GM21786 (cell line): ENCODE results near the gene NFKB2.

ENCODE experiments used
- ATAC-seq: cut with Tn5 transposase; IDR thresholded peaks from one replicate; pipeline ENCODE4 v1.9.1; 2021; ENCODE audit not compliant: unreplicated experiment

The NFKB2 gene

DNA sequence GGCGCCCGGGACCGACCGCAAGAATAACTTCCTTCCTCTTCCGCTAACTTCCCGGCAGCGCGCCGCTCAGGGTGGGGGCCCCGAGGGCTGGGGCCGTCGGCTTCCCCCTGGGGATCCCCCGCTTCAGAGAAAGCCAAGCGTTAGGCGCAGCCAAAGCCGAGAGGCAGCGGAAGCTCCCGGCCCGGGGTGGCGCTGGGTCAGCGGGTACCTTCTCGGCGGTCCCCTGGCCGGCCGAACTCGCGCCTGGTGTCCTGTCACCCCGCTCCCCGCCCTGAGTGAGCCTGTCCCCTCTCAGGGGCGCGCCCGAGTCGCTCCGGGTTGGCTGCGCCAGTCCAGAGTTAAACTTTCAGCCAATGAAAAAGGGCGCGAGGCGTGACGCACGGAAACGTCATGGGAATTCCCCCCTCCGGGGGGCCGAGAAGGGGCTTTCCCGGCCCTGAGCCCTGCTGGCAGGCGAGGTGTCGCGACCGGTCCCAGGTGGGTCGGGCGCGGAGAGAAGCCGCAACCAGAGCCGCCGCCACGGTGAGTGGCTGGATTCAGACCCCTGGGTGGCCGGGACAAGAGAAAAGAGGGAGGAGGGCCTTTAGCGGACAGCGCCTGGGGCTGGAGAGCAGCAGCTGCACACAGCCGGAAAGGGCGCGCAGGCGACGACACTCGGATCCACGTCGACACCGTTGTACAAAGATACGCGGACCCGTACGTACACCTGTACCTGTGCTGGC is 1.3 kb upstream of the NFKB2 start:
- ATAC-seq: peak; percentile 81

DNA sequence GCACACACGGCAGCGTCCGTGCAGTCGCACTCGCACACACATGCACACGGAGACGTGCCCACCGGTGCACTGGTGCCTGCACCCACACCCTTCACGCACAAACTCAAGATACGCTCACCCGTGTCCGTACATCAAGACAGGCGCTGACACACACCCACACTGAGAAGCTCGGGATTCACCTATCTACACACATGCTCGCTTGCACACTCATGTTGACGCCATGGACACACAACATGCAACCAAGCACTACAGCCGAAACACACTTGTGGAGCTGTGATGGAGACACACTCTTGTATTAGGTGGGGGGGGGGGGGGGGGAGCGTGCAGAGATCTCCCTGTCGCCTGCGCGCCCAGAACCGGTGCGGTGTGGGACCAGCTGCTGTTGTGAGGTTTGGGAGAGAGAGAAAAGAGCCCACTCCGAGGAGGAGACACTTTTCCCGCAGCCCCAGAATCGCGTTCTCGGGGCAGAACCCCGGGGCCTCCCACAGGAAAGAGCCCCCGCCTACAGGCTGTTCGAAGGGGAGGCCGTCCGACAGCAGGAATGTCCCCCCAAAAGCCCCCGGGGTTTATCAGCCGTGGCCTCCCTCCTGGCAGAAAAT is 605 bp upstream of the NFKB2 start:
- no peak for ATAC-seq

DNA sequence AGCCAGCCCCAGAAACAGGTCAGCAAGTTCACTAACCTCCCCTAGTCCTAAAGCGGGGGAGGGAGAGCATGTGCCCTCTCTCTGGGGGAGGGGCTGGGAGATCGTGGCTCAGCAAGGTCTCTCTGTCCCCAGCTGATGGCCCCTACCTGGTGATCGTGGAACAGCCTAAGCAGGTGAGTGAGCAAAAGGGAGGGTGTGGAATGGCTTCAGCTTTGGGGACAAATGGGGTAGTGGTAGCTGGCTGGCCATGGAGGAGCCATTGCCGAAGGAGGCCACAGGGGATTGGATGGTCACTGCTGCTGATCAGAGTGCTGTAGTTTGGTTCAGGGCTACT is 779 bp downstream of the NFKB2 start:
- no peak for ATAC-seq

DNA sequence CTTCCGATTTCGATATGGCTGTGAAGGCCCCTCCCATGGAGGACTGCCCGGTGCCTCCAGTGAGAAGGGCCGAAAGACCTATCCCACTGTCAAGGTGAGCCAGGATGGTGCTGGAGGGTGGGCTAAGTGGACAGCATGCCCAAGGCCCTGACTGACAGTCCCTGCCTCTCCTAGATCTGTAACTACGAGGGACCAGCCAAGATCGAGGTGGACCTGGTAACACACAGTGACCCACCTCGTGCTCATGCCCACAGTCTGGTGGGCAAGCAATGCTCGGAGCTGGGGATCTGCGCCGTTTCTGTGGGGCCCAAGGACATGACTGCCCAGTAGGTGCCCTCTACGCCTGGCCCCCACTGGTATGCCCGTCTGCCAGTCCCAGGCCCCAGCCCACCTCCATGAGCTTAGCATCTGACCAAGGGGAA is 1.2 kb downstream of the NFKB2 start:
- no peak for ATAC-seq

DNA sequence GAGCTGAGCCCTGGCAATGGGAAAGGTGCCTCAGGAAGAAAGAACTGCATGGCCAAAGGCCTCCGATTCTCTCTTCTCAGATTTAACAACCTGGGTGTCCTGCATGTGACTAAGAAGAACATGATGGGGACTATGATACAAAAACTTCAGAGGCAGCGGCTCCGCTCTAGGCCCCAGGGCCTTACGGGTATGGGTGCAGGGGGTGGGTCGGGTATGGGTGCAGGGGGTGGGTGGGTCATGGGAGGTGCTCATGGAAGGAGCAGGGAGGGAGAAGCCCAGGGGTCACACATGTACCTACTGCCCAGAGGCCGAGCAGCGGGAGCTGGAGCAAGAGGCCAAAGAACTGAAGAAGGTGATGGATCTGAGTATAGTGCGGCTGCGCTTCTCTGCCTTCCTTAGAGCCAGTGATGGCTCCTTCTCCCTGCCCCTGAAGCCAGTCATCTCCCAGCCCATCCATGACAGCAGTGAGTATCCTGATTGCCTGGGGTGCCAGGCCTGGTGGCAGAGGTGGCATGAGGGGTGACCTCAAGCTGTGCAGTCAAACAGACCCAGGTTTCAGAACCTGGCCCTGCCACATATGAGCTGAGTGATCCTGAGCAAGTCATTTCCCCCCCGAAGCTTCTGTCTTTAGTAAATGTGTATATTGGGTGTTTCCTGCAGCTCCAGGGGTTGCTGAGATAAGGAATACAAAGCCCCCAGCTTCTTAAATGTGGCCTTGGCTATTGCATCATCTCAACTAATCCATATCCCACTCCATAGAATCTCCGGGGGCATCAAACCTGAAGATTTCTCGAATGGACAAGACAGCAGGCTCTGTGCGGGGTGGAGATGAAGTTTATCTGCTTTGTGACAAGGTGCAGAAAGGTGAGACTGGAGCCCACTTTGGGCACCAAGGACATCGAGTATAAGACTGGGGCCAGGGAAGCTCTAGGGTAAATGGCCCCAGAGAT is 2.0 kb downstream of the NFKB2 start:
- no peak for ATAC-seq

DNA sequence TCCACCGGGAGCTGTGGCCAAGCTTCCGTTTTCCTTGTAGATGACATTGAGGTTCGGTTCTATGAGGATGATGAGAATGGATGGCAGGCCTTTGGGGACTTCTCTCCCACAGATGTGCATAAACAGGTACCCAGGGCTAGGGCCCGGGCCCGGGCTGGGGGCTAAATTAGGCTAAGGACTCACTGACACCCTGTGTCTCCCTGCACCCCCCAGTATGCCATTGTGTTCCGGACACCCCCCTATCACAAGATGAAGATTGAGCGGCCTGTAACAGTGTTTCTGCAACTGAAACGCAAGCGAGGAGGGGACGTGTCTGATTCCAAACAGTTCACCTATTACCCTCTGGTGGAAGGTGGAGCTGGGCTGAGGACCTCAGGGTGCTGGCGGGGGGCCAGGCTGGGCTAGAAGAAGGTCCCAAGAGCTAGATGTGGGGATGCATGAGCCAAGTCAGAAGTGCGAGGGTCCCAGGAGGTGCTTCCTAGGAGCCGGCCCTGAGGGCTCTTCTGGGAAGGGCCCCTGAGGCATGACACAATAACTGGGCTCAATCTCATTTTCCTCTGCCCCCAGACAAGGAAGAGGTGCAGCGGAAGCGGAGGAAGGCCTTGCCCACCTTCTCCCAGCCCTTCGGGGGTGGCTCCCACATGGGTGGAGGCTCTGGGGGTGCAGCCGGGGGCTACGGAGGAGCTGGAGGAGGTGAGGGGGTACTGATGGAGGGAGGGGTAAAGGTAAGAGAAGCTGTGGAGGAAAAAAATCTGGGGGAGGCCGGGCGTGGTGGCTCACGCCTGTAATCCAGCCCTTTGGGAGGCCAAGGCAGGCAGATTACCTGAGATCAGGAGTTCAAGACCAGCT is 2.9 kb downstream of the NFKB2 start:
- no peak for ATAC-seq

DNA sequence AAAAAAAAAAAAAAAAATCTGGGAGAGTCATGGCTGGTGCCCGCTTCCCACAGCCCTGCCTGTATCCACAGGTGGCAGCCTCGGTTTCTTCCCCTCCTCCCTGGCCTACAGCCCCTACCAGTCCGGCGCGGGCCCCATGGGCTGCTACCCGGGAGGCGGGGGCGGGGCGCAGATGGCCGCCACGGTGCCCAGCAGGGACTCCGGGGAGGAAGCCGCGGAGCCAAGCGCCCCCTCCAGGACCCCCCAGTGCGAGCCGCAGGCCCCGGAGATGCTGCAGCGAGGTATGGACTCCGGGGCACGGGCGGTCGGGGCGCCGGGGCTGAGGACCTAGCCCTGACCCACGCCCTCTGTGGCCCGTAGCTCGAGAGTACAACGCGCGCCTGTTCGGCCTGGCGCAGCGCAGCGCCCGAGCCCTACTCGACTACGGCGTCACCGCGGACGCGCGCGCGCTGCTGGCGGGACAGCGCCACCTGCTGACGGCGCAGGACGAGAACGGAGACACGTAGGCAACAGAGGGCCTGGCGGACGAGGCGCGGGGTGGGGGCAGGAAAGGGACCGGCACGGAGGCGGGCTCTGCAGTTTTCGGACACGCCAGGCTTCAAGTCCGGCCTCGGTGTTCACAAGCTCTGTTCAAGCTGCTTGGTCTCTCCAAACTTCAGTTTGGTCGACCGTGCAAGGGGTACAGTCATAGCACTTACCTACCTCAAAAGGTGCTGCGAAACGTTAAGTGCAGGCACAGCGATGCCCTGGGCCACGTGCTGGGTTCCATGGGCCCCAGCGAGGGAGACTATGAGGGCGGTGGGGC is 3.9 kb downstream of the NFKB2 start:
- ATAC-seq: peak; percentile 46

DNA sequence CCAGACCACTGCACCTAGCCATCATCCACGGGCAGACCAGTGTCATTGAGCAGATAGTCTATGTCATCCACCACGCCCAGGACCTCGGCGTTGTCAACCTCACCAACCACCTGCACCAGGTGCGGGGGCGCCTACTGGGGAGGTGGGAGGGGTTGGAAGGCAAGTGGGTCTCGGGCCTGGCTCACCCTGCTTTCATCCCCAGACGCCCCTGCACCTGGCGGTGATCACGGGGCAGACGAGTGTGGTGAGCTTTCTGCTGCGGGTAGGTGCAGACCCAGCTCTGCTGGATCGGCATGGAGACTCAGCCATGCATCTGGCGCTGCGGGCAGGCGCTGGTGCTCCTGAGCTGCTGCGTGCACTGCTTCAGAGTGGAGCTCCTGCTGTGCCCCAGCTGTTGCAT is 4.6 kb downstream of the NFKB2 start:
- no peak for ATAC-seq

DNA sequence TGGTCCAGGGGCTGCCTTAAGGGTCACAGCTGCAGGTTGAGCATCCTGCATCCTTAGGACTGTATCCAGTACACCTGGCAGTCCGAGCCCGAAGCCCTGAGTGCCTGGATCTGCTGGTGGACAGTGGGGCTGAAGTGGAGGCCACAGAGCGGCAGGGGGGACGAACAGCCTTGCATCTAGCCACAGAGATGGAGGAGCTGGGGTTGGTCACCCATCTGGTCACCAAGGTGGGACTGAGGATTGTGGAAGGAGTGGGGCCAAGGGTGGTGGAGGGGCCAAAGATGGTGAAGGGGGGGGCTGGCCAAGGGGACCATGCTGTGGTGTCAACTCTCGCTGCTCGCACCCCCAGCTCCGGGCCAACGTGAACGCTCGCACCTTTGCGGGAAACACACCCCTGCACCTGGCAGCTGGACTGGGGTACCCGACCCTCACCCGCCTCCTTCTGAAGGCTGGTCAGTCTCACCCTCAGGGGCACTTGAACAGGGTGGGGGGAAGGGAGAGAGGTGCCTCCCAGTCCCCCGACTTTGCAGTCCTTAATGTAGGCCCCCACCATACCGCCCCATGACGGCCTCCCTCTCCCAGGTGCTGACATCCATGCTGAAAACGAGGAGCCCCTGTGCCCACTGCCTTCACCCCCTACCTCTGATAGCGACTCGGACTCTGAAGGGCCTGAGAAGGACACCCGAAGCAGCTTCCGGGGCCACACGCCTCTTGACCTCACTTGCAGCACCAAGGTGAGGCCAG is 5.3 kb downstream of the NFKB2 start:
- ATAC-seq: no peak

DNA sequence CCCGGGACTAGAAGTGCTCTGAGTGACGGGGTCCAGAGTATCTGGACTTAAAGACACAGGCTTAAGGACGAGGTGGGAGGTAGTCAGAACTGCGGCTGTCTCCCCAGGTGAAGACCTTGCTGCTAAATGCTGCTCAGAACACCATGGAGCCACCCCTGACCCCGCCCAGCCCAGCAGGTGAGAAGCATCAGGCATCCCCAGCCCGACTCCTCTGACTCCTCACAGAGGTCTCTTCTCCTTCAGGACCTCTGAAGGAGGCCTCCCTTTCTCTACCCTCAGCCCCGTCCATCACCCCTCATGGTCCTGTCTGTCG is 5.8 kb downstream of the NFKB2 start:
- ATAC-seq: no peak

DNA sequence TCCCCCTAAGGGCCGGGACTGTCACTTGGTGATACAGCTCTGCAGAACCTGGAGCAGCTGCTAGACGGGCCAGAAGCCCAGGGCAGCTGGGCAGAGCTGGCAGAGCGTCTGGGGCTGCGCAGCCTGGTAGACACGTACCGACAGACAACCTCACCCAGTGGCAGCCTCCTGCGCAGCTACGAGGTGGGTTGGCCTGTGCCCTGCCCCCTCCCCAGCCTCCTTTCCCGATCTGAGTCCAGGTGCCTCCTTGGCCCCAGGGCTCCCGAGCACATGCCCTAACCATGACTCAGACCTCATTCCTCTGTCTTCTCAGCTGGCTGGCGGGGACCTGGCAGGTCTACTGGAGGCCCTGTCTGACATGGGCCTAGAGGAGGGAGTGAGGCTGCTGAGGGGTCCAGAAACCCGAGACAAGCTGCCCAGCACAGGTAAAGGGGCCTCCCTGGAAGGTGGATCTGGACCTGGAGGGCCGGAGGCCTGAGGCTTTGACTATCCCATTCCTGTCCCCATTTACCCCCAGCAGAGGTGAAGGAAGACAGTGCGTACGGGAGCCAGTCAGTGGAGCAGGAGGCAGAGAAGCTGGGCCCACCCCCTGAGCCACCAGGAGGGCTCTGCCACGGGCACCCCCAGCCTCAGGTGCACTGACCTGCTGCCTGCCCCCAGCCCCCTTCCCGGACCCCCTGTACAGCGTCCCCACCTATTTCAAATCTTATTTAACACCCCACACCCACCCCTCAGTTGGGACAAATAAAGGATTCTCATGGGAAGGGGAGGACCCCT is 6.4 kb downstream of the NFKB2 start:
- ATAC-seq: no peak

DNA sequence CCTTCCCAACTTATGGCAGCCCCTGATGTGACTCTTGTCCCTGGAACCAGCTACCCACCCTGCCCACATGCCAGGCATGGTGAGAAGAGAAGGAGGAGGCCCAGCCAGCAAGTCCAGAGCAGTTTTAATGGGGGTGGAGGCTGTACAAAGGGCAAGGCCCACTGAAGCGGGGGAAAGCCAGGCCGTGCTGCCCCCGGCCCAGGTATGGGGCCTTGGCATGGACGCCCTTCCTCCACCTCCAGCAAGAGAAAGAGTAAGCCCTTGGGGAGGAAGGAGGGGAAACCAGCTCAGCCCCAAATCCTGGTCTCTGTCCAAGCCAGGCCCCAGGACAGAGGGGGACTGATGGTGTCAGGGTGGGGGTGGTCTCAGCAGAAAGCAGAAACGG is 7.0 kb downstream of the NFKB2 start:
- no peak for ATAC-seq

DNA sequence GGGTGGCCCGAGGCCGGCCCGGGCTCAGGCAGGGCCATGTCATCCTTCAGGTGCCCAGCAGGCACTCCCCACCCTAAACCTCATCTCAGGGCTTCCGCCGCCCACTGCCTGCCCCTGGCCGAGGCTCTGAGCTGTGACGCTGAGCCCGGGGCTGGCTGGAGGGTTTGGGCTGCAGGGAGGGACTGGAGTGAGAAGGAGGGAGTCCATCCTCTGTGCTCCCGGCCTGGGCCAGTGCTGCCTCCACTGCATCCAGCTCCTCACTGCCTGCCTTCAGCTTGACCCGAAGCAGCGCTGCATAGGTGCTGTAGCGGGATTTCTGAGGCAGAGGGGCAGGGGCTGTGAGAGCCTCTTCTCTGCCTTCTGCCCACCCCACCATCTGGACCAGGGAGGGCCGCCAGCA is 7.6 kb downstream of the NFKB2 start:
- no peak for ATAC-seq

DNA sequence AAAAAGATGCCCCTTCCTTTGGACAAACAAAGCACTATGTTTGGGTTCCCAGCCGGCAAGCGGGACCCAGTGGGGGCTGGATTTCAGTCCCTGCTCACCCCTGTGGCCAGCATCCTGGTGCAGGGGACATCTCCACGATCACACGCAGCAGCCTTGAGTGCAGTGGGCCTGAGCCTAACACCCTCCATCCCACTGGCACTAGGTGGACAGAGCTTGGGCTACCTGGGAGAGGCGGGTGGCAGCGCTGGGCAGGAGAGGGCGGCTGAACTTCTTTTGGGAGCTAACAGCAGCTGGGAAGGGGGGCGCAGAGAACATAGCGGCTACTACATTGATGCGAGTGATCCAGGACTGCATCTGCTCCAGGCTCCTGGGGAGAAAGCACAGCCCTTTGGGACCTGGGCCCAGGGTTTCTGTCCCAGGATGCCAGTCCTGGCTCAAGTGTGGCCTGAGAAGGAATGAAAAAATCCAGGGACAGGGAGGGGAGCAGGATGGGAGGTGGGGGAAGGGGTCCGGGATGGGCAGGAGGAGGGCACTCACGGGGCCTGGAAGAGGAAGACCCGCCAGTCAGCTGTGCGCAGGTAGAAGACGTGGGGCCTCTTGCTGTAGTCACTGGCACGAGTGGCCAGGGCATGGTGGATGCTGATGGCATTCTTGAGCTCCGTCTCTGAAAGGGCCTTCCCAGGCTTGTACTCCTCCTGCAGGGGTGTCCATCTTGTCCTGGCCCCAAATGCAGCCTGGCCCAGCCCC is 9.0 kb downstream of the NFKB2 start:
- ATAC-seq: no peak

DNA sequence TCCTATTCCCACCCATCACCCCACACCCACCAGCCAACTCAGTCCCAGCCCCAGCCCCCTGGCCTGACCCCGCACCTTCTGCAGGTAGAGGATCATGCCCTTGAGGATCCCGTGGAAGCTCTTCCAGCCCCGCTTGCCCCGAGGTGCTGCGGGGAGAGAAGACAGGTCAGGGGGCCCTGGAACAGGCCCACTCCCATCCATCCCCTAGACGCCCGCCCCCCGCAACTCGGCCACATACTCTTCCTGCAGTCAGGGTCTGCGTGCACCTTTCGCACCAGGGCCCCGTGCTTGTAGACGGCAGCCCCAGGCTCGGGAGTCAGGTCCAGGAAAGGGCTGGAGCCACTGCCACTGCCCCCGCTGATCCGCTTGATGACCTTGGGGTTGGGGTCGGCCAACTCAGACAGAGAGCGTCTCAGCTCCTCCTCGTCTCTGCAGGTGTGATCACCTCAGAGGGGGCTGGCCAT is 9.6 kb downstream of the NFKB2 start:
- no peak for ATAC-seq

DNA sequence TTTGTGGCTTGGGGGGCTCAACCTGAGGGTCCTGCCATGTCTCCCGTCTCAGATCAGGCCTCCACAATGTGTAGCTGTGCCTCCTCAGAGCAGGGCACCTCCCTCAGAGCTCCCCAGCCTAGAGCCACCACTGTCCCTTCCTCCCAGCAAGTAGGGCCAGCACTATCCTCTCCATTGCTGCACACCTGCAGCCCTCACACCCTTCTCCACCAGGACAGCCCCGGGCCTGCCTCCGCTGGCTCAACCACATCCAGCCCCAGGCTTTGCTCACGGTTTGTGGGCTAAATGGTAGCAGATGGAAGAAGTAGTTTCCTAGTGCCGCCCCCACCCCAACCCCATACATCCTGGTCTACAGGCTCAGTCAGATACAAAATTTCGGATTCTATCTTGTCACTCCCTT is 10.1 kb downstream of the NFKB2 start:
- ATAC-seq: no peak

DNA sequence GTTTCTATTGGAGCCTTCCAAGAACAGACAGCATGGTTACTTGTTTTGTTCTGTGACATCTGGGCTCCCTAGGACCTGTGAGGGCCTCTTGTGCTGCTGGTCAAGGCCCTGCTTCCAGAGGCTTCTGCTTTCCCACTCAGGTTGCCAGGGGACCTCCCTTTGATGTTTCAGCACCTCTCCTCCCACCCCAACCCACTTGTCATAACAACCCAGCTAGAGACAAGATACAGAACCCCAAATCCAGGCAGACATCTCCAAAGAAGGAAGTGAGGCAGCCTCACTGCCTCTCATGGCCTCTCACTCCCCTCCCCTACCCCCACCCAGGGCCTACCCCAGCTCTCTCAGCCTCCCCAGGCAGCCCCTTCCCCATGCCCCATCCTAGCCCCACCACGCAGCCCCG is 11.3 kb downstream of the NFKB2 start:
- no peak for ATAC-seq

DNA sequence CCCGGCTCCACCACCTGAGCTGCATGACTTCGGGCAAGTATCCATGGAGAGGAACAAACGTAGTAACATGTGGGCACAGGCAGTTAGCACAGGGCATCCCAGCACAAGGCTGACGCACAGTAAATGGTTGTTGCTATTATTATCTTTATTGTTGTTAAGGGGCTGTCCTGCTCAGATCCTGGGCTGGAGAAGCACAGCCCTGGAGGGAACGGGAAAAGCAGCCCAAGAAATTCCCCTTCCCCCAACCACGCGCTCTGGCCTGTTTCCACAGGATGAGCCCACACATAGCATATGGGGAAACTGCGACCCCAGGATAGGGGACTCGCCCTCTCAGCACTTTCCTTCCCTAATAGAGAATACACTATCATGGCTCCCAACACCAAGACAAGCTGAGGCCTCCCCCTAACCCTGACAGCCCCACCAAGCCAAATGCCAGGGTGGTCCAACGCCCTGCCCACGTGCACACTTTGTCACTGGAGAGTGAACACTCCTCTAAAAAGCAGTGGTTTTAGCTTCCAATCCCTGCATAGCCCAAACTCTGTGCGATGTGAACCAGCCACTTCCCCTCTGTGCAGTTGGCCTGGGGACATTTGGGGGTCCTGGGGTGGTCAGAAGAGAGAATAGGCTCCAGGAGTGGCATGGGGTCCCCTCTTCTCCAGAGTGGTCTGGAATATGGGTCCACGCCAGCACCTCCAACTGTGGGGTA is 12.1 kb downstream of the NFKB2 start:
- no peak for ATAC-seq
